ENCODE data around the gene SGSH. TPM values are rescaled to one million over a fixed set of nuclear protein-coding genes. Genes with fewer than 3 reads are reported as not detected.

Gene SGSH
- total and polyA plus RNA-seq, 2 experiments from 2014 or later, result 21.2 to 63.5 TPM

DNA sequence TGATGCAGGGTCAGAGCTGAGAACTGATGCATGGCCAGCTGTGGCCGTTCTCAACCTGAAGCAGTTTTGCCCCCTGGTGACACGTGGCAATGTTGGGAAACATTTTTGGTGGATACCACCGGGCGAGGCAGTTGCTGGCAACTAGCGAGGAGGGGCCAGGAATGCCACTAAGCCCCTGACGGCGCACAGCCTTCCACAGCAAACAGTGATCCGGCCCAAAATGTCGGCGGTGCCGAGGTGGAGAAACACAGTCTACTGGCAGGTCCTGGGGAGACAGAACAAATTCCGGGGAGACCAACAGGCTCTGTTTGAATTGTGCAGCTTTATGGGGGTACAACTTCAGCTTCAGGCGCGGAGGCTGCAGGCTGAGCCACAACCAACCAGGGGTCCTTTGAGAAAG lies 8.3 kb upstream of the SGSH start:
- no peak overlapping the region for H3K4me2 ChIP-seq (ENCODE audit: unreplicated experiment)
- WGBS, 2 experiments (ENCODE audit: low coverage in 1 of 2, low lambda C conversion rate in 2 of 2, missing lambda C conversion rate in 2 of 2), result 90 to 92% methylated on average over 14 of the region's 14 CpGs
- H3K79me2 ChIP-seq (ENCODE audit: insufficient read depth), result no peaks in the 10 kb centered on the region
- H3K9ac ChIP-seq, result no peak overlapping the region
- H3K9me2 ChIP-seq (ENCODE audit: insufficient read depth), result no peaks in the 10 kb centered on the region
- DNase-seq, result no peak
- peaks cover 5% of the 10 kb centered on the region for H3K9me3 ChIP-seq (ENCODE audit: low read depth)
- H2AFZ ChIP-seq, result no peak overlapping the region
- H3K4me1 ChIP-seq (ENCODE audit: insufficient read depth), result no peaks in the 10 kb centered on the region
- TF ChIP-seq EZH2phosphoT487 (IDR thresholded peaks at IDR 0.05; ENCODE audit: insufficient read depth, low read depth) (no peak), EZH2 (IDR thresholded peaks at IDR 0.05; ENCODE audit: insufficient read depth, poor library complexity, severe bottlenecking) (no peak)
- no peaks in the 10 kb centered on the region for H3K27me3 ChIP-seq (replicated peaks; ENCODE audit: insufficient read depth)
- no peak overlapping the region for H3K27ac ChIP-seq
- in situ Hi-C loops (cut with MboI), result no loop called here
- no peaks in the 10 kb centered on the region for H3F3A ChIP-seq (ENCODE audit: insufficient read depth)
- no peaks in the 10 kb centered on the region for H4K20me1 ChIP-seq (ENCODE audit: insufficient read depth)
- no peak overlapping the region for H3K4me3 ChIP-seq
- peaks cover 18% of the 10 kb centered on the region for H3K36me3 ChIP-seq (ENCODE audit: low read depth)

DNA sequence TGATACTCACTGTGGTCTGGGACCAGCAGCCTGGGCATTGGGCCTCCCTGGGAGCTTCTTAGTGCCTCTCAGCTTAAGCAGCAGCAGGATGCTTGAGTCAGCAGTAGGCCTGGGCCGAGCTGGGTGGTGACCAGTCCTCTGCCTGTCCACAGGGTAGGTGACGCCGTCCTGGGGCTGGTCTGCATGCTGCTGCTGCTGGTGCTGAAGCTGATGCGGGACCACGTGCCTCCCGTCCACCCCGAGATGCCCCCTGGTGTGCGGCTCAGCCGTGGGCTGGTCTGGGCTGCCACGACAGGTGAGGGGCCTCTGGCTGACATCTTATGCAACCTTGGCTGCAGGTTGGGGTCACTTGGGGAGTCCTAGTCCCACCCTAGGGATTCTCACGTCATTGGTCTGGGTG lies 7.5 kb upstream of the SGSH start:
- 91 to 94% methylated on average over 10 to 11 of the region's 11 CpGs for WGBS, 2 experiments (ENCODE audit: low coverage in 1 of 2, low lambda C conversion rate in 2 of 2, missing lambda C conversion rate in 2 of 2)
- no peaks in the 10 kb centered on the region for H3F3A ChIP-seq (ENCODE audit: insufficient read depth)
- no peak overlapping the region for H3K27ac ChIP-seq
- in situ Hi-C loops (cut with MboI), result no loop called here
- H4K20me1 ChIP-seq (ENCODE audit: insufficient read depth), result no peaks in the 10 kb centered on the region
- no peak for TF ChIP-seq EZH2phosphoT487 (IDR thresholded peaks at IDR 0.05; ENCODE audit: insufficient read depth, low read depth)
- no peak for TF ChIP-seq EZH2 (IDR thresholded peaks at IDR 0.05; ENCODE audit: insufficient read depth, poor library complexity, severe bottlenecking)
- H3K36me3 ChIP-seq (ENCODE audit: low read depth), result peaks cover 15% of the 10 kb centered on the region
- peaks cover 5% of the 10 kb centered on the region for H3K9me3 ChIP-seq (ENCODE audit: low read depth)
- no peak overlapping the region for H3K4me3 ChIP-seq
- no peak overlapping the region for H2AFZ ChIP-seq
- H3K9me2 ChIP-seq (ENCODE audit: insufficient read depth), result no peaks in the 10 kb centered on the region
- no peaks in the 10 kb centered on the region for H3K79me2 ChIP-seq (ENCODE audit: insufficient read depth)
- H3K27me3 ChIP-seq (replicated peaks; ENCODE audit: insufficient read depth), result no peaks in the 10 kb centered on the region
- no peak overlapping the region for H3K4me2 ChIP-seq (ENCODE audit: unreplicated experiment)
- no peak overlapping the region for H3K9ac ChIP-seq
- H3K4me1 ChIP-seq (ENCODE audit: insufficient read depth), result no peaks in the 10 kb centered on the region
- no peak for DNase-seq

DNA sequence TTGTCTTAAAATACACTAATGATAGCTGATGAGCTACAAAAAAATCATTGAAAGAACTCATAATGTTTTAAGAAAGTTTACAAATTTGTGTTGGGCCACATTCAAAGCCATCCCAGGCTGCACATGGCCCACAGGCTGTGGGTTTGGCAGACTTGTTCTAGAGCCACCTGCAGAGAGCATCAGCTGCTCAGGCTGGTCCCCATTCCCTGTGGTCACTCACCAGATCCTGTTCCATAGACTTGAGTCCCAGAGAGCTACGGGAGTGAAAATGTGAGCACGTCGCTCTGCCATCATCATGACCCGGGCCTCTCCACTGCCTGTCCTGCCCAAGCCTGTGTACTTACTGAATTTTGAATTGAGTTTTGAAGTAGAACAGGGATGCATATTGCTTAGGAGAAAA lies 7.0 kb upstream of the SGSH start:
- Histone ChIP-seq H3K27me3 (replicated peaks; ENCODE audit: insufficient read depth) (no peaks in the 10 kb centered on the region), H2AFZ (no peak overlapping the region), H3K4me1 (ENCODE audit: insufficient read depth) (no peaks in the 10 kb centered on the region), H3K9me2 (ENCODE audit: insufficient read depth) (no peaks in the 10 kb centered on the region), H3K36me3 (ENCODE audit: low read depth) (peaks cover 9% of the 10 kb centered on the region), H4K20me1 (ENCODE audit: insufficient read depth) (no peaks in the 10 kb centered on the region), H3K9me3 (ENCODE audit: low read depth) (peaks cover 5% of the 10 kb centered on the region), H3K27ac (no peak overlapping the region), H3K9ac (no peak overlapping the region), H3K4me3 (no peak overlapping the region), H3F3A (ENCODE audit: insufficient read depth) (no peaks in the 10 kb centered on the region), H3K79me2 (ENCODE audit: insufficient read depth) (no peaks in the 10 kb centered on the region), H3K4me2 (ENCODE audit: unreplicated experiment) (no peak overlapping the region)
- TF ChIP-seq EZH2 (IDR thresholded peaks at IDR 0.05; ENCODE audit: insufficient read depth, poor library complexity, severe bottlenecking) (no peak), EZH2phosphoT487 (IDR thresholded peaks at IDR 0.05; ENCODE audit: insufficient read depth, low read depth) (no peak)
- no peak for DNase-seq
- in situ Hi-C loops (cut with MboI), result no loop called here
- 95 to 100% methylated on average over 4 of the region's 4 CpGs for WGBS, 2 experiments (ENCODE audit: low coverage in 1 of 2, low lambda C conversion rate in 2 of 2, missing lambda C conversion rate in 2 of 2)

DNA sequence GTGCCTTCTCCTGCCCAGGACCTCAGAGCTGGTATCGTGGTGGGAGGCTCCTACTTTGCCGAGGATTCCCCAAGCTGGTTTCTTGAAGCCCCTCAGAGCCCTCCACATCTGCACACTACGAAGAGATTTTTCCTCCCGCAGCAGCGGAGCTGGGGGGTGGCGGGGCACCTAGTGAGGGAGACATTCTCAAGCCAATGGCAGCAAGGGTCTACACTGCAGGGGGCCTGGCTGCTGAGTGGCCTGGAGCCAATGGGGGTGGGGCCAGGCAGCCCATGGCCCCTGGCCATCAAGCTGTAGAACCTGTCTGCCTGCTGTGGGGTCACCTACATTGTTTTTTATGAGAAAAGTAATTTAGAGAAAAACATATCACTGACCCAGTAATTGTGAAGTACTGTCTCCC lies 5.1 kb upstream of the SGSH start:
- no peak for TF ChIP-seq EZH2phosphoT487 (IDR thresholded peaks at IDR 0.05; ENCODE audit: insufficient read depth, low read depth)
- no peak for TF ChIP-seq EZH2 (IDR thresholded peaks at IDR 0.05; ENCODE audit: insufficient read depth, poor library complexity, severe bottlenecking)
- Histone ChIP-seq H3K9me3 (ENCODE audit: low read depth) (no peaks in the 10 kb centered on the region), H3K27ac (no peak overlapping the region), H2AFZ (no peak overlapping the region), H3K4me3 (no peak overlapping the region), H3F3A (ENCODE audit: insufficient read depth) (no peaks in the 10 kb centered on the region), H3K4me2 (ENCODE audit: unreplicated experiment) (no peak overlapping the region), H3K4me1 (ENCODE audit: insufficient read depth) (no peaks in the 10 kb centered on the region), H3K36me3 (ENCODE audit: low read depth) (no peaks in the 10 kb centered on the region), H3K27me3 (replicated peaks; ENCODE audit: insufficient read depth) (no peaks in the 10 kb centered on the region), H3K79me2 (ENCODE audit: insufficient read depth) (no peaks in the 10 kb centered on the region), H3K9me2 (ENCODE audit: insufficient read depth) (no peaks in the 10 kb centered on the region), H3K9ac (no peak overlapping the region), H4K20me1 (ENCODE audit: insufficient read depth) (no peaks in the 10 kb centered on the region)
- 82 to 86% methylated on average over 6 of the region's 6 CpGs for WGBS, 2 experiments (ENCODE audit: low coverage in 1 of 2, low lambda C conversion rate in 2 of 2, missing lambda C conversion rate in 2 of 2)
- in situ Hi-C loops (cut with MboI), result no loop called here
- DNase-seq, result no peak

DNA sequence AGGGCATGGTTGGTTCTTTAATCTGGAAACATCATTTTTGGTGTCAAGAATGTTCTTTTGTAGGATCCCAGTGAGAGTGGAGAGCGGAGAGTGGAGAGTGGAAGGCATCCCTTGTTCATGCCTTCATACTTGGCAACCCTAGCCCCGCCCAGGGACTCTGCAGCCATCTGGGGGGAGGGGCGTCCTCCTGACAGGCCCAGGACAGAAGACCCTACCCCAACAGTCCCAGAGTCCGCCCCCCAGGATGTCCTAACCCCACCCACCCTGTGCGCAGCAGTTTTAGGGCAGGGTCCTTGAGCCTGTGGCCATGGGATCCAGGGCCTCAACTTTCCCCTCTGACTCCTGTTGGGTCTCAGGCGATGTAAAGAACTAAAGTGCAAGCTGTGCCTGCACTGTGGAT lies 4.5 kb upstream of the SGSH start:
- no peaks in the 10 kb centered on the region for H3K9me3 ChIP-seq (ENCODE audit: low read depth)
- no peaks in the 10 kb centered on the region for H3K36me3 ChIP-seq (ENCODE audit: low read depth)
- no peak overlapping the region for H3K9ac ChIP-seq
- no peak overlapping the region for H3K4me2 ChIP-seq (ENCODE audit: unreplicated experiment)
- H2AFZ ChIP-seq, result no peak overlapping the region
- in situ Hi-C loops (cut with MboI), result no loop called here
- no peaks in the 10 kb centered on the region for H3F3A ChIP-seq (ENCODE audit: insufficient read depth)
- H4K20me1 ChIP-seq (ENCODE audit: insufficient read depth), result no peaks in the 10 kb centered on the region
- H3K4me3 ChIP-seq, result no peak overlapping the region
- H3K9me2 ChIP-seq (ENCODE audit: insufficient read depth), result no peaks in the 10 kb centered on the region
- 75 to 82% methylated on average over 4 to 6 of the region's 6 CpGs for WGBS, 2 experiments (ENCODE audit: low coverage in 1 of 2, low lambda C conversion rate in 2 of 2, missing lambda C conversion rate in 2 of 2)
- no peak overlapping the region for H3K27ac ChIP-seq
- no peaks in the 10 kb centered on the region for H3K4me1 ChIP-seq (ENCODE audit: insufficient read depth)
- 0 out of 2 replicates have a peak, but pooled peaks cover 4% of the 10 kb centered on the region for H3K79me2 ChIP-seq (ENCODE audit: insufficient read depth)
- no peak for DNase-seq
- TF ChIP-seq EZH2 (IDR thresholded peaks at IDR 0.05; ENCODE audit: insufficient read depth, poor library complexity, severe bottlenecking) (no peak), EZH2phosphoT487 (IDR thresholded peaks at IDR 0.05; ENCODE audit: insufficient read depth, low read depth) (no peak)
- H3K27me3 ChIP-seq (replicated peaks; ENCODE audit: insufficient read depth), result no peaks in the 10 kb centered on the region

Measured in GM23248 (cell line).